Choroid plexus epithelial cell (primary cell): ENCODE measurements around the gene TAC4.

Source experiments
- DNase-seq: peaks from one replicate; pipeline ENCODE4 v3.0.0-alpha.2; 2010; ENCODE audit warnings: low read depth
- H3K4me3 ChIP-seq: 2 replicates; pipeline ENCODE4 v1.5.1; 2011; ENCODE audit warnings: low read depth, mild to moderate bottlenecking, control low read depth, low read length, moderate library complexity
- CTCF ChIP-seq: conservative IDR thresholded peaks from 2 replicates; pipeline ENCODE4 v1.5.1; 2011; ENCODE audit warnings: low read depth, mild to moderate bottlenecking, control low read depth, inconsistent platforms, low read length, moderate library complexity

TAC4 gene

DNA sequence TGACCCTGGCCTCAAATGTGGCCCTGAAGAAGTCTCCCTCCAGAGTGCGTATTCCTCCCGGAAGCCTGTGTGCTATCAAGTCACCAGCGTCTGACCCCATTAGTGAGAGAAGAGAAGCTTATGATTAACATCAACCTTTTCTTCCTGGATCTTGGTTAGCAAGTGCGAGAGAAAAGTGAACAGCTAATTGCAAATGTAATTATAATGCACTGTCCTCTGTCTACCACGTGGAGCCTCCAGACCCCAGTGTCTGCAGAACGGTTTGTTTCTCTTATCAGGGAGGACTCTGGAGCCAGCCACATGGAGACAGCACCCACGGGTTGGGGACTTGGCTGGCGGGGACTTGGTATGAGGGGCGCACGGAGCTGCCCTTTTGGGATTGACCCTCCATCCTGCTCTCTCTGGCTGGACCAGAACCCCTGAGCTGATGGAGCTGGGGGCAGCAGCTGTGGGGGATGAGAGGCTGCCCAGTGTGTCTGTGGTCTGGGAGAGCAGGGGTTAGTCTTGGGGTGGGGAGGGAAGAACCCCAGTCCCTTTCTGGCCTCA lies 5.7 kb upstream of the TAC4 start:
- H3K4me3 ChIP-seq: no peak overlapping the region
- DNase-seq: no peak
- no peak for TF ChIP-seq CTCF

DNA sequence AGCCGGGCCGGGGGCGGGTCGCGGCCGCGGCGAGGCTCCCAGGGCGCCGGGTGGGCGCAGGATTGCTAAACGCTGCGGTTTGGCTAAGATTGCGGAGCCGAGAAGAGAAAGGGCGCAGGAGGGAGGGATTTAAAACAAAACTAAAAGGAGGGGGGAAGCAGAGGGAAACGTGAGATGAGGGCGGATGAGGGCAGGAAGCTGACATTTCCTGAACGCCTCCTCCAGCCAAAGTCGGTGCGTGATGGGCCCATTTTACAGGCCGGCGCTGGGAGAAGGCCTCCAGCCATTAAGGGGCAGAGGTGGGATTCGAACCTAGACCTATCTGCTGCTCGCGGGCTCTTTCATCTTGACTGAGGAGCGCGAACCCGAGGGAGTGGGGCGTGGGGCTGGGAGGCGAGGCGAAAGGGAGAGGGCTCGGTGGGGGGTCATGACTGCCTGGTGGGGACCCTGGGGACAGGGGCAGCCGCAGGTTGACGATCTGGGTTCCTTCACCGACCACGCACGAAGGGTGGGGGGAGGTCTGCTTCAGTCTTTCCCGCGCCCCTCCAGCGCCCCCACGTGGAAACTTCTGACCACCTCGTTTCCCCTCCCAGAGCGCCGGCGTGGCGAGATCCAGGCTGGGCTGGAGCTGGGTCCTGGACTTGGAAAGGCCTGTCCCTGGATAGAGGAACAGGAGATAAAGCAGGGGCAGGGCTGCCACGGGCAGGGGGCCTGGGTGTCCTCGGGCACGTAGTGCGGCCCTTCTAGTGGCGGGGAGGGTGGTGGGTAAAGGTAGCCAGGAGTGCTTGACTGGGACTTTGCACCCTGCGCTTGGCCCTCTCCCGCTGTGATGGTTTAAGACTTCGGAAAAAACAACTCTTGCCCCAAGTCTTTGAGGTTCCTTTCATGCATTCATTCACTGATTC lies 3.8 kb upstream of the TAC4 start:
- peak; percentile 65 for DNase-seq
- H3K4me3 ChIP-seq: peak overlapping the region; percentile 53
- peak; percentile 70 for TF ChIP-seq CTCF

- peak overlapping the region; percentile 53 for H3K4me3 ChIP-seq
- no peak for DNase-seq
- TF ChIP-seq CTCF: no peak
Observed at GRCh38 chr17:49850772-49851386, 3.0 kb upstream of the TAC4 start.

DNA sequence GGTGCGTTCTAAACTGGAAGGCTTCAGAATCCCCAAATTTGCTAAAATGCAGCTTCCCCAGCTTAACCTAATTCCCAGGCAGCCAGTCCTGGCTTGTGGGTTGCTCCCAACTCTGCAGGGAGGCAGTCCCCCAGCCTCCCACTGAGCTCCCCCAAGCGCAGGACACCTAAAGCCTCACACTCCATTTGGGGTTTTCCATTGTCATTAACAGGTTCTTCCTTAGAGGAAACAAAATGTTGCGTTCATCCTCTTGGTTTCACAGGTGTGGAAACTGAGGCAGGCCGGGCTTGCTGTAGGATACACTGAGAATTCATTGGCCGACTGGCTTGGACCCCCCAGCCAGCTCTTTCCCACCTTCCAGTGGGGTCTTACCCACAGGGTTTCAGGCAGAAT lies 2.3 kb upstream of the TAC4 start:
- H3K4me3 ChIP-seq: no peak overlapping the region
- no peak for TF ChIP-seq CTCF
- no peak for DNase-seq

DNA sequence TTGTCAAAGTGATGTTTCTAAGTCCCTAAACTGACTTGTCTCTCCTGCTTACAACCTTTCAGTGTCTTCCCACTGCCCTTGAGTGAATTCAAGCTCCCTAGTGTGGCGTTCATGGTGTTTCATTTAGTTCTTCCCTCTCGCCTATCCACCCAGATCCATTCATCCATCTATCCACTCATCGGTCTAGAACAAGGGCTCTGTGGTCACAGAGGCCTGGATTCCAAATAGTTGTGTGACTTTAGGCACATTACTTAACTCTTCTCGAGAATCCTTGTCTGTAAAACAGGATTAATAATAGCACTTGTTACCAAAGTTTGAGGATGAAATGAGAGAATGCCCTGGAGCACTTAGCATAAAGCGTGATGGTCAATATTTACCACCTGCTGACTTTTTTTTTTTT lies 870 bp upstream of the TAC4 start:
- DNase-seq: no peak
- no peak overlapping the region for H3K4me3 ChIP-seq
- TF ChIP-seq CTCF: no peak

DNA sequence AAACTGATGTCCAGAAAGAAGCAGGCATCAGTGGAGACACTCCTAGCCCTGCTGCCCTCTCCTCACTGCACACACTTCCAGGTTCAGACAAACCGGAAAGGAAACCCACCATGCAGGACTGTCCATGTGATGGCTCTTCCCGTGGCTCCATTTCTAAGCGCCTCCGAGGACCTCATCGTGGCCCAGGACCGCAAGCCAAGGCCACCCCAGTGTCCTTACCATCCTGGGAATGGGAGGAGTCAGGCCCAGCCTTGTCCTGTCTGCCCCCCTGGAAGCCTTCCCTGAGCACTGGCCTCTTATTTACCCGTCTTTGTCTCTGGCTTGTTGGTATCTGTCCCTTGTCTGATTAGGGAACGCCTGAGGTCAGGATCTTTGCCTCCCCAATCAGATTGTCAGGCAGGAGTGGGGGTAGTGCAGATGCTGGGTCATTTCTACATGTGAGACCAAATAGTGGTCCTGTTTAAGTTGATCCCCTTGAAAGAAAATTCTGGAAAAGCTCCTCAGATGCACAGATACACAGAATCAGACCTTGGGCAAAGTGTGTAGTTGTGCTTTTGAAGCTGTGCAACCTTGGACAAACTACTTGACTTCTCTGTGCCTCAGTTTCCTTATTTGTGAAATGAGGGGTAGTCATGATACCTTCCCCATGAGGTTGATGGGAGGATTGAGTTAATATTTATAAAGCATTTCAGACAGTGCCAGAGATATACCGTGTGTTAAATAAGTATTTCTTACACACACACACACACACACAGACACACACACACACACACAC lies 744 bp downstream of the TAC4 start:
- TF ChIP-seq CTCF: no peak
- no peak overlapping the region for H3K4me3 ChIP-seq
- DNase-seq: no peak
